22Rv1 (cell line): ENCODE measurements around the gene USP6.

Experiments used
- ZFX ChIP-seq: fragments of 450-650 bp; IDR thresholded peaks from 2 replicates; pipeline ENCODE4 v1.6.1; 2017; ENCODE audit warnings: antibody characterized with exemption, borderline replicate concordance
- TF ChIP-seq, protein P1 (sequence below): fragments of 450-650 bp; IDR thresholded peaks from 2 replicates; pipeline ENCODE4 v1.5.1; 2017; ENCODE audit warnings: mild to moderate bottlenecking

DNA sequence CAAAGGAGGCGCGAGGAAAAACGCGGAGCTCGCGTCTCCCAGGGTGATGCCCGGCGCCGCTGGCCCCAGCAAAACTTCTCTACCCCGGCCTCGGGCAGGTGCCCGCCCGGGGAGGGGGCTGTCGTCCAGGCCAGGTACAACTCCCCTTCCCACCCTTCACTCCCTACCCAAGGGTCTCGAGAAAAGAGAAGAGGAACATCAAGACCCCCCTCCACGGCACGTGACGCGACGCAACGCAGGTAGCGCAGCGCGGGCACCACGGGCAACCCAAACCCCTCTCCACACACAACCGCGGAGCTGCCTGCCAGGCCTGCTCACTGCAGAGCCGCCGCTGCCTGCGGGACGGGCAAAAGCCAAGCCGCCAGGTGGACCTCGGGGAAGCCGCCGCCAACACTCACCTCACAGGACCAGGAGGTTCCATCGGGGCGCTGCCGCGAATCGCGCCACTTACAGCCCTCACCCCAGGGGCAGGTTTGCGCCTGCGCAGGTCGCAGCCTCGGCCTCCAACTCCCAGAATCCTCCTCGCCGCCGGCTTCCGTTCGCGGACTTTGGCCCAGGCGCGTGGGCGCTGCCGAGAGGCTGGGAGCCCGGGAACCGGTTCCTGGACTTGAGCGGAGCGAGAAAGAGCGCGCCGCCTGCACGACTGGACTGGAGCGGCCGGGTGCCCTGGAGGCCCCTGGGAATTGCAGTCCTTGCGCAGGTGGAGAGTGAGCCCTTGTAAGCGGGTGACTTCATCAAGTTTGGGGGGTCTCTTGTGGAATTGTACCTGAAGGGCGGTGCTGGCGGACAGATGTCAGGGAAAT, 4.2 kb upstream of the USP6 start, which contains the start of gene ZNF232:
- TF ChIP-seq, protein P1, sequence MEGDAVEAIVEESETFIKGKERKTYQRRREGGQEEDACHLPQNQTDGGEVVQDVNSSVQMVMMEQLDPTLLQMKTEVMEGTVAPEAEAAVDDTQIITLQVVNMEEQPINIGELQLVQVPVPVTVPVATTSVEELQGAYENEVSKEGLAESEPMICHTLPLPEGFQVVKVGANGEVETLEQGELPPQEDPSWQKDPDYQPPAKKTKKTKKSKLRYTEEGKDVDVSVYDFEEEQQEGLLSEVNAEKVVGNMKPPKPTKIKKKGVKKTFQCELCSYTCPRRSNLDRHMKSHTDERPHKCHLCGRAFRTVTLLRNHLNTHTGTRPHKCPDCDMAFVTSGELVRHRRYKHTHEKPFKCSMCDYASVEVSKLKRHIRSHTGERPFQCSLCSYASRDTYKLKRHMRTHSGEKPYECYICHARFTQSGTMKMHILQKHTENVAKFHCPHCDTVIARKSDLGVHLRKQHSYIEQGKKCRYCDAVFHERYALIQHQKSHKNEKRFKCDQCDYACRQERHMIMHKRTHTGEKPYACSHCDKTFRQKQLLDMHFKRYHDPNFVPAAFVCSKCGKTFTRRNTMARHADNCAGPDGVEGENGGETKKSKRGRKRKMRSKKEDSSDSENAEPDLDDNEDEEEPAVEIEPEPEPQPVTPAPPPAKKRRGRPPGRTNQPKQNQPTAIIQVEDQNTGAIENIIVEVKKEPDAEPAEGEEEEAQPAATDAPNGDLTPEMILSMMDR, result 0 out of 2 replicates have a peak, but pooled peaks have one; percentile 3
- TF ChIP-seq ZFX, result no peak
